Heart left ventricle (tissue), 13 donors: Measurements from ENCODE around the gene KRT20.

Experiments
- POLR2A ChIP-seq, 2 donors: fragments of 450-650 bp; IDR thresholded peaks; one replicate each; pipeline ENCODE4 v1.6.1; 2017; ENCODE audit warnings: antibody characterized with exemption in 2 of 2, mild to moderate bottlenecking in 2 of 2, moderate library complexity in 2 of 2
- TF ChIP-seq, protein P1 (sequence below), 12 donors: fragments of 200-600 bp; sonication (generic) in 4 of 12; IDR thresholded peaks; one replicate each; pipeline versions ENCODE4 v1.5.0 to v1.8.0; 2018 to 2022; ENCODE audit warnings: antibody characterized with exemption in 12 of 12, mild to moderate bottlenecking in 5 of 12
- donor health status: ischemic (EF 13 %, LVEDD 7.1; RV severe dilation, severe dysfunction).
- donor health status: DM: no; HTN: yes; CAD: no.
- donor health status: DM: no; HTN: no; CAD: no.
- donor health status: ischemic (EF 25% LVEDD 6.9; RV normal size, moderate dysfunction).
- donor health status: ischemic (EF 25% LVEDD 5.7; RV mildly dilated, moderate dysfunction).
- donor health status: ischemic (EF 35%, LVEDD 5.7; RV mildly dilated, moderate dysfunction).
- donor health status: nonischemic (EF 11% LVEDD 7.7; RV severe dilation, severe dysfunction).
- donor health status: DM: yes; HTN: yes; CAD: no.
- donor health status: PGD.
- donor health status: ischemic (EF 29% LVEDD 5.4; RV normal size, mild dysfunction).
- donor health status: nonischemic (EF 23%, LVEDD 6.1; RV moderate dilation, normal function).

DNA sequence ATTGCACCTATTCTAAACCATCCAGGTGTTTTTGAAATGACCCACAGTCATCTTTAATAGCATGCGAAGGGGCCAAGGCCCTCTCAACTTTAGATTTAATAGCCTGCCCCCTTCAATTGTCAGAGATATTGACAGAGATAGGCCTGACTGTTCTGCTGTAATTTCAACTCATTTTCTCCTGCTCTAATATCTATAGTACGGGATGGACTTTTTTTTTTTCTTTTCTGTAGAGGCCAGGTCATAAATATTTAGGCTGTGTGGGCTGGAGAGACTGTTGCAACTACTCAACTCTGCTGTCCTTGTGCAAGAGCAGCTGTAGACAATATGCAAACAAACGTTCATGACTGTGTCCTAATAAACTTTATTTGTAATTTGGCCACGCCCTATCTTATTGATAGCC lies 24.7 kb upstream of the KRT20 start:
- TF ChIP-seq, protein P1, sequence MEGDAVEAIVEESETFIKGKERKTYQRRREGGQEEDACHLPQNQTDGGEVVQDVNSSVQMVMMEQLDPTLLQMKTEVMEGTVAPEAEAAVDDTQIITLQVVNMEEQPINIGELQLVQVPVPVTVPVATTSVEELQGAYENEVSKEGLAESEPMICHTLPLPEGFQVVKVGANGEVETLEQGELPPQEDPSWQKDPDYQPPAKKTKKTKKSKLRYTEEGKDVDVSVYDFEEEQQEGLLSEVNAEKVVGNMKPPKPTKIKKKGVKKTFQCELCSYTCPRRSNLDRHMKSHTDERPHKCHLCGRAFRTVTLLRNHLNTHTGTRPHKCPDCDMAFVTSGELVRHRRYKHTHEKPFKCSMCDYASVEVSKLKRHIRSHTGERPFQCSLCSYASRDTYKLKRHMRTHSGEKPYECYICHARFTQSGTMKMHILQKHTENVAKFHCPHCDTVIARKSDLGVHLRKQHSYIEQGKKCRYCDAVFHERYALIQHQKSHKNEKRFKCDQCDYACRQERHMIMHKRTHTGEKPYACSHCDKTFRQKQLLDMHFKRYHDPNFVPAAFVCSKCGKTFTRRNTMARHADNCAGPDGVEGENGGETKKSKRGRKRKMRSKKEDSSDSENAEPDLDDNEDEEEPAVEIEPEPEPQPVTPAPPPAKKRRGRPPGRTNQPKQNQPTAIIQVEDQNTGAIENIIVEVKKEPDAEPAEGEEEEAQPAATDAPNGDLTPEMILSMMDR (IDR thresholded peaks at IDR 0.05), result no peak
- TF ChIP-seq POLR2A (IDR thresholded peaks at IDR 0.05), result no peak
